Uterus (tissue), 2 donors: ENCODE data around the gene ZNF335.

ENCODE experiments used
- POLR2A ChIP-seq, 2 donors: fragments of 450-650 bp; IDR thresholded peaks; one replicate each; pipeline ENCODE4 v1.6.1; 2016; ENCODE audit warnings: antibody characterized with exemption in 2 of 2, mild to moderate bottlenecking in 1 of 2, moderate library complexity in 1 of 2
- TF ChIP-seq, protein P1 (sequence below), 4 experiments: fragments of 200-600 bp in 2 of 4; fragments of 450-650 bp in 2 of 4; sonication (generic) in 2 of 4; IDR thresholded peaks; one replicate each; pipeline ENCODE4 v1.5.1; 2016 to 2019; ENCODE audit warnings: antibody characterized with exemption in 4 of 4, mild to moderate bottlenecking in 2 of 4, moderate library complexity in 1 of 4

DNA sequence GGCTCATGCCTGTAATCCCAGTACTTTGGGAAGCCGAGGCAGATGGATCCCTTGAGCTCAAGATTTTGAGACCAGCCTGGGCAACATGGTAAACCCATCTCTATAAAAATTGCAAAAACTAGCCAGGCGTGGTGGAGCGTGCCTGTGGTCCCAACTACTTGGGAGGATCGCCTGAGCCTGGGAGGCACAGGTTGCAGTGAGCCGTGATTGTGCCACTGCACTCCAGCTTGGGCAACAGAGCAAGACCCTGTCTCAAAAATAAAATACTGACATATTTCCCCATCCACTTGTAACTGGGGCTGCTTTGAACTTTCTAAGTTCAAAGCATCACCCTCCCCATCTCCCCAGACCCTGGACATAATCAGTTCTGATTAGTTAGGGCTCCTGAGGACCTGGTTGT lies 29.5 kb upstream of the ZNF335 start:
- TF ChIP-seq, protein P1, sequence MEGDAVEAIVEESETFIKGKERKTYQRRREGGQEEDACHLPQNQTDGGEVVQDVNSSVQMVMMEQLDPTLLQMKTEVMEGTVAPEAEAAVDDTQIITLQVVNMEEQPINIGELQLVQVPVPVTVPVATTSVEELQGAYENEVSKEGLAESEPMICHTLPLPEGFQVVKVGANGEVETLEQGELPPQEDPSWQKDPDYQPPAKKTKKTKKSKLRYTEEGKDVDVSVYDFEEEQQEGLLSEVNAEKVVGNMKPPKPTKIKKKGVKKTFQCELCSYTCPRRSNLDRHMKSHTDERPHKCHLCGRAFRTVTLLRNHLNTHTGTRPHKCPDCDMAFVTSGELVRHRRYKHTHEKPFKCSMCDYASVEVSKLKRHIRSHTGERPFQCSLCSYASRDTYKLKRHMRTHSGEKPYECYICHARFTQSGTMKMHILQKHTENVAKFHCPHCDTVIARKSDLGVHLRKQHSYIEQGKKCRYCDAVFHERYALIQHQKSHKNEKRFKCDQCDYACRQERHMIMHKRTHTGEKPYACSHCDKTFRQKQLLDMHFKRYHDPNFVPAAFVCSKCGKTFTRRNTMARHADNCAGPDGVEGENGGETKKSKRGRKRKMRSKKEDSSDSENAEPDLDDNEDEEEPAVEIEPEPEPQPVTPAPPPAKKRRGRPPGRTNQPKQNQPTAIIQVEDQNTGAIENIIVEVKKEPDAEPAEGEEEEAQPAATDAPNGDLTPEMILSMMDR (IDR thresholded peaks at IDR 0.05) = no peak
- TF ChIP-seq POLR2A (IDR thresholded peaks at IDR 0.05) = no peak
